ENCODE results near the gene BBLN. TPM values are rescaled to one million over a fixed set of nuclear protein-coding genes. Genes with fewer than 3 reads are reported as not detected.

Gene BBLN
- total and polyA plus RNA-seq, 4 donors, result 13.4 to 42.1 (median 32.3) TPM

DNA sequence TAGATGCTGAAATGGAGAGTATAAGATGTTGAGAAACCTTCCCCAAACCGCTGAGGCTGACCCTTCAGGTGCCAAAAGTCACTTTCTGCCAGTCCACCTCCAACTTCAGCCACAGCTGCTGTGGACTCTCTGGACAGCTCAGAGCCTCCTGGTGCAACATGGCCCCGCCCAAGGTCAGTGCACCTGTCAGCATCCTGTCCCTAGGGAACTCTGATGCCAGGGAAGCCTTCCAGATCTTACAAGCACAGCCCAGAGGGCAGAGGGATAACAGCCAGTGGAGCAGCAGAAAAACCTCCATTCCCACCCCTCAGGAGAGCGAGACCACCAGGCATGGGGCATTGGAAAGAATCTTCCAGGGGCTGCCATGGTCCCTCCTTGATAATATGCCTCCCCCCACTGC is 22.1 kb upstream of the BBLN start:
- WGBS, result 80% methylated on average over 3 of the region's 3 CpGs
- Histone ChIP-seq H3K4me1 (ENCODE audit: control insufficient read depth in 4 of 4, insufficient read depth in 4 of 4, low read length in 3 of 4) (no peaks in the 10 kb centered on the region), H3K4me3 (ENCODE audit: low read depth in 1 of 3, low read length in 3 of 3) (no peak overlapping the region), H3K27ac (ENCODE audit: low read depth in 1 of 2, low read length in 2 of 2) (no peak overlapping the region), H3K9ac (ENCODE audit: low read depth in 1 of 2, low read length in 2 of 2) (no peak overlapping the region), H3K9me3 (ENCODE audit: control insufficient read depth in 4 of 4, low read length in 3 of 4) (no peaks in the 10 kb centered on the region), H3K36me3 (ENCODE audit: control insufficient read depth in 4 of 4, insufficient read depth in 3 of 4, low read depth in 1 of 4, low read length in 3 of 4) (no peaks in the 10 kb centered on the region), H3K27me3 (ENCODE audit: control insufficient read depth in 4 of 4, insufficient read depth in 4 of 4, low read length in 3 of 4) (no peaks in the 10 kb centered on the region)
- TF ChIP-seq EGR1 (IDR thresholded peaks at IDR 0.05; ENCODE audit: low read depth in 2 of 2), result no peak
- no peak for TF ChIP-seq SP1 (IDR thresholded peaks at IDR 0.05)
- no peak for TF ChIP-seq HNF4G (IDR thresholded peaks at IDR 0.05)
- TF ChIP-seq, protein P1, sequence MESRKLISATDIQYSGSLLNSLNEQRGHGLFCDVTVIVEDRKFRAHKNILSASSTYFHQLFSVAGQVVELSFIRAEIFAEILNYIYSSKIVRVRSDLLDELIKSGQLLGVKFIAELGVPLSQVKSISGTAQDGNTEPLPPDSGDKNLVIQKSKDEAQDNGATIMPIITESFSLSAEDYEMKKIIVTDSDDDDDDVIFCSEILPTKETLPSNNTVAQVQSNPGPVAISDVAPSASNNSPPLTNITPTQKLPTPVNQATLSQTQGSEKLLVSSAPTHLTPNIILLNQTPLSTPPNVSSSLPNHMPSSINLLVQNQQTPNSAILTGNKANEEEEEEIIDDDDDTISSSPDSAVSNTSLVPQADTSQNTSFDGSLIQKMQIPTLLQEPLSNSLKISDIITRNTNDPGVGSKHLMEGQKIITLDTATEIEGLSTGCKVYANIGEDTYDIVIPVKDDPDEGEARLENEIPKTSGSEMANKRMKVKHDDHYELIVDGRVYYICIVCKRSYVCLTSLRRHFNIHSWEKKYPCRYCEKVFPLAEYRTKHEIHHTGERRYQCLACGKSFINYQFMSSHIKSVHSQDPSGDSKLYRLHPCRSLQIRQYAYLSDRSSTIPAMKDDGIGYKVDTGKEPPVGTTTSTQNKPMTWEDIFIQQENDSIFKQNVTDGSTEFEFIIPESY (IDR thresholded peaks at IDR 0.05), result no peak
- no peak for TF ChIP-seq NR2F2 (IDR thresholded peaks at IDR 0.05)
- TF ChIP-seq FOXA2 (IDR thresholded peaks at IDR 0.05), result no peak
- TF ChIP-seq JUND (IDR thresholded peaks at IDR 0.05), result no peak
- TF ChIP-seq, protein P2, sequence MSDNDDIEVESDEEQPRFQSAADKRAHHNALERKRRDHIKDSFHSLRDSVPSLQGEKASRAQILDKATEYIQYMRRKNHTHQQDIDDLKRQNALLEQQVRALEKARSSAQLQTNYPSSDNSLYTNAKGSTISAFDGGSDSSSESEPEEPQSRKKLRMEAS (IDR thresholded peaks at IDR 0.05), result no peak
- no peak for TF ChIP-seq TAF1 (conservative IDR thresholded peaks at IDR 0.05)
- TF ChIP-seq RAD21 (IDR thresholded peaks at IDR 0.05), result no peak
- TF ChIP-seq YY1 (IDR thresholded peaks at IDR 0.05), result no peak
- TF ChIP-seq GABPA (IDR thresholded peaks at IDR 0.05 in 1 of 2, conservative IDR thresholded peaks at IDR 0.05 in 1 of 2), result no peak
- no peak for TF ChIP-seq RXRA (IDR thresholded peaks at IDR 0.05)
- TF ChIP-seq, protein P3, sequence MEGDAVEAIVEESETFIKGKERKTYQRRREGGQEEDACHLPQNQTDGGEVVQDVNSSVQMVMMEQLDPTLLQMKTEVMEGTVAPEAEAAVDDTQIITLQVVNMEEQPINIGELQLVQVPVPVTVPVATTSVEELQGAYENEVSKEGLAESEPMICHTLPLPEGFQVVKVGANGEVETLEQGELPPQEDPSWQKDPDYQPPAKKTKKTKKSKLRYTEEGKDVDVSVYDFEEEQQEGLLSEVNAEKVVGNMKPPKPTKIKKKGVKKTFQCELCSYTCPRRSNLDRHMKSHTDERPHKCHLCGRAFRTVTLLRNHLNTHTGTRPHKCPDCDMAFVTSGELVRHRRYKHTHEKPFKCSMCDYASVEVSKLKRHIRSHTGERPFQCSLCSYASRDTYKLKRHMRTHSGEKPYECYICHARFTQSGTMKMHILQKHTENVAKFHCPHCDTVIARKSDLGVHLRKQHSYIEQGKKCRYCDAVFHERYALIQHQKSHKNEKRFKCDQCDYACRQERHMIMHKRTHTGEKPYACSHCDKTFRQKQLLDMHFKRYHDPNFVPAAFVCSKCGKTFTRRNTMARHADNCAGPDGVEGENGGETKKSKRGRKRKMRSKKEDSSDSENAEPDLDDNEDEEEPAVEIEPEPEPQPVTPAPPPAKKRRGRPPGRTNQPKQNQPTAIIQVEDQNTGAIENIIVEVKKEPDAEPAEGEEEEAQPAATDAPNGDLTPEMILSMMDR (IDR thresholded peaks at IDR 0.05; ENCODE audit: low read depth, low read length, missing input control), result no peak
- TF ChIP-seq HNF4A (conservative IDR thresholded peaks at IDR 0.05), result no peak
- TF ChIP-seq FOXA1 (IDR thresholded peaks at IDR 0.05), result no peak
- TF ChIP-seq, protein P4, sequence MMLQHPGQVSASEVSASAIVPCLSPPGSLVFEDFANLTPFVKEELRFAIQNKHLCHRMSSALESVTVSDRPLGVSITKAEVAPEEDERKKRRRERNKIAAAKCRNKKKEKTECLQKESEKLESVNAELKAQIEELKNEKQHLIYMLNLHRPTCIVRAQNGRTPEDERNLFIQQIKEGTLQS (IDR thresholded peaks at IDR 0.05), result no peak
- TF ChIP-seq, protein P5, sequence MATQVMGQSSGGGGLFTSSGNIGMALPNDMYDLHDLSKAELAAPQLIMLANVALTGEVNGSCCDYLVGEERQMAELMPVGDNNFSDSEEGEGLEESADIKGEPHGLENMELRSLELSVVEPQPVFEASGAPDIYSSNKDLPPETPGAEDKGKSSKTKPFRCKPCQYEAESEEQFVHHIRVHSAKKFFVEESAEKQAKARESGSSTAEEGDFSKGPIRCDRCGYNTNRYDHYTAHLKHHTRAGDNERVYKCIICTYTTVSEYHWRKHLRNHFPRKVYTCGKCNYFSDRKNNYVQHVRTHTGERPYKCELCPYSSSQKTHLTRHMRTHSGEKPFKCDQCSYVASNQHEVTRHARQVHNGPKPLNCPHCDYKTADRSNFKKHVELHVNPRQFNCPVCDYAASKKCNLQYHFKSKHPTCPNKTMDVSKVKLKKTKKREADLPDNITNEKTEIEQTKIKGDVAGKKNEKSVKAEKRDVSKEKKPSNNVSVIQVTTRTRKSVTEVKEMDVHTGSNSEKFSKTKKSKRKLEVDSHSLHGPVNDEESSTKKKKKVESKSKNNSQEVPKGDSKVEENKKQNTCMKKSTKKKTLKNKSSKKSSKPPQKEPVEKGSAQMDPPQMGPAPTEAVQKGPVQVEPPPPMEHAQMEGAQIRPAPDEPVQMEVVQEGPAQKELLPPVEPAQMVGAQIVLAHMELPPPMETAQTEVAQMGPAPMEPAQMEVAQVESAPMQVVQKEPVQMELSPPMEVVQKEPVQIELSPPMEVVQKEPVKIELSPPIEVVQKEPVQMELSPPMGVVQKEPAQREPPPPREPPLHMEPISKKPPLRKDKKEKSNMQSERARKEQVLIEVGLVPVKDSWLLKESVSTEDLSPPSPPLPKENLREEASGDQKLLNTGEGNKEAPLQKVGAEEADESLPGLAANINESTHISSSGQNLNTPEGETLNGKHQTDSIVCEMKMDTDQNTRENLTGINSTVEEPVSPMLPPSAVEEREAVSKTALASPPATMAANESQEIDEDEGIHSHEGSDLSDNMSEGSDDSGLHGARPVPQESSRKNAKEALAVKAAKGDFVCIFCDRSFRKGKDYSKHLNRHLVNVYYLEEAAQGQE (IDR thresholded peaks at IDR 0.05), result no peak
- DNase-seq (ENCODE audit: low spot score), result no peak

Data from liver (tissue), 9 donors.